DOHH2 (cell line): ENCODE results near the gene MICAL3.

ENCODE experiments used
- H3F3A ChIP-seq: fragments of 200-600 bp; sonication (generic), shearing (Covaris generic); 2 replicates; pipeline ENCODE4 v1.6.0; 2016; ENCODE audit warnings: antibody characterized with exemption, mild to moderate bottlenecking; ENCODE audit not compliant: control insufficient read depth, insufficient read depth
- H3K27ac ChIP-seq: fragments of 200-600 bp; sonication (generic); 2 replicates; pipeline ENCODE4 v1.5.1; 2014; ENCODE audit warnings: low read depth, mild to moderate bottlenecking, low read length, moderate library complexity
- H3K27me3 ChIP-seq: fragments of 200-600 bp; sonication (generic); 2 replicates; pipeline ENCODE4 v1.6.1; 2014; ENCODE audit warnings: mild to moderate bottlenecking, low read length, mixed read lengths; ENCODE audit not compliant: control insufficient read depth
- H3K36me3 ChIP-seq: fragments of 200-600 bp; sonication (generic); 2 replicates; pipeline ENCODE4 v1.6.1; 2014; ENCODE audit warnings: mild to moderate bottlenecking, low read length, moderate library complexity, mixed read lengths; ENCODE audit not compliant: control insufficient read depth
- H3K4me1 ChIP-seq: fragments of 200-600 bp; sonication (generic); 2 replicates; pipeline ENCODE4 v1.6.1; 2014; ENCODE audit warnings: mild to moderate bottlenecking, low read length, mixed read lengths; ENCODE audit not compliant: control insufficient read depth
- H3K4me2 ChIP-seq: fragments of 200-600 bp; sonication (generic); 2 replicates; pipeline ENCODE4 v1.6.0; 2014; ENCODE audit warnings: mild to moderate bottlenecking, low read length, moderate library complexity
- H3K4me3 ChIP-seq: fragments of 200-600 bp; sonication (generic); 2 replicates; pipeline ENCODE4 v1.5.1; 2014; ENCODE audit warnings: mild to moderate bottlenecking, low read length, mixed read lengths
- H3K79me2 ChIP-seq: fragments of 200-600 bp; sonication (generic); 2 replicates; pipeline ENCODE4 v1.6.1; 2014; ENCODE audit warnings: mild to moderate bottlenecking, low read length, mixed read lengths; ENCODE audit not compliant: control insufficient read depth
- H3K9me2 ChIP-seq: fragments of 200-600 bp; sonication (generic); replicated peaks from 2 replicates; pipeline ENCODE4 v1.6.1; 2014; ENCODE audit warnings: mild to moderate bottlenecking, low read length, mixed read lengths; ENCODE audit not compliant: control insufficient read depth
- H3K9me3 ChIP-seq: fragments of 200-600 bp; sonication (generic); 2 replicates; pipeline ENCODE4 v1.6.1; 2014; ENCODE audit warnings: antibody characterized with exemption, low read length, mixed read lengths; ENCODE audit not compliant: control insufficient read depth, insufficient read depth
- H4K20me1 ChIP-seq: fragments of 200-600 bp; sonication (generic); 2 replicates; pipeline ENCODE4 v1.6.0; 2014; ENCODE audit warnings: low read depth, mild to moderate bottlenecking, antibody characterized with exemption, low read length, moderate library complexity; ENCODE audit not compliant: control insufficient read depth, insufficient read depth
- CTCF ChIP-seq: fragments of 200-600 bp; sonication (generic); IDR thresholded peaks from one replicate; pipeline ENCODE4 v1.5.1; 2014; ENCODE audit warnings: antibody characterized with exemption, mild to moderate bottlenecking, low read depth, low read length; ENCODE audit not compliant: poor library complexity, severe bottlenecking
- EZH2phosphoT487 ChIP-seq: fragments of 200-600 bp; sonication (generic); IDR thresholded peaks from 2 replicates; pipeline ENCODE4 v1.6.1; 2017; ENCODE audit warnings: borderline replicate concordance, mild to moderate bottlenecking, antibody characterized with exemption, low read length, moderate library complexity, mixed read lengths

The MICAL3 gene

GRCh38 chr22:17968126-17968525 lies 56.2 kb downstream of the MICAL3 start:
- peaks cover 62% of the 10 kb centered on the region for H4K20me1 ChIP-seq
- no peaks in the 10 kb centered on the region for H3K9me2 ChIP-seq
- H3K36me3 ChIP-seq, result peaks cover 13% of the 10 kb centered on the region; the same call in 1 of the 2 replicates
- no peaks in the 10 kb centered on the region for H3K27me3 ChIP-seq
- H3F3A ChIP-seq, result peaks cover 4% of the 10 kb centered on the region; the same call in 1 of the 2 replicates
- peaks cover 94% of the 10 kb centered on the region for H3K79me2 ChIP-seq
- no peak overlapping the region for H3K4me2 ChIP-seq
- no peak for TF ChIP-seq EZH2phosphoT487
- no peak for TF ChIP-seq CTCF
- H3K4me3 ChIP-seq, result no peak overlapping the region
- peaks cover 64% of the 10 kb centered on the region for H3K4me1 ChIP-seq
- no peaks in the 10 kb centered on the region for H3K9me3 ChIP-seq
- no peak overlapping the region for H3K27ac ChIP-seq

GRCh38 chr22:17966403-17966717 lies 58.0 kb downstream of the MICAL3 start:
- no peak overlapping the region for H3K27ac ChIP-seq
- peaks cover 58% of the 10 kb centered on the region for H3K4me1 ChIP-seq
- peaks cover 4% of the 10 kb centered on the region; the same call in 1 of the 2 replicates for H3F3A ChIP-seq
- H3K9me2 ChIP-seq, result no peaks in the 10 kb centered on the region
- H3K4me3 ChIP-seq, result no peak overlapping the region
- H3K27me3 ChIP-seq, result no peaks in the 10 kb centered on the region
- TF ChIP-seq EZH2phosphoT487 (no peak), CTCF (no peak)
- peaks cover 66% of the 10 kb centered on the region for H4K20me1 ChIP-seq
- H3K4me2 ChIP-seq, result peak overlapping the region; percentile 52; the same call in 1 of the 2 replicates
- peaks cover 94% of the 10 kb centered on the region for H3K79me2 ChIP-seq
- peaks cover 13% of the 10 kb centered on the region; the same call in 1 of the 2 replicates for H3K36me3 ChIP-seq
- H3K9me3 ChIP-seq, result no peaks in the 10 kb centered on the region

- Histone ChIP-seq H3K4me3 (peak overlapping the region; percentile 30), H3K9me2 (no peaks in the 10 kb centered on the region), H3K79me2 (peaks cover 94% of the 10 kb centered on the region), H3K27ac (peak overlapping the region; percentile 31; the same call in 1 of the 2 replicates), H3K4me2 (peak overlapping the region; percentile 52), H3K27me3 (no peaks in the 10 kb centered on the region), H4K20me1 (peaks cover 64% of the 10 kb centered on the region), H3K36me3 (peaks cover 13% of the 10 kb centered on the region; the same call in 1 of the 2 replicates), H3F3A (peaks cover 4% of the 10 kb centered on the region; the same call in 1 of the 2 replicates), H3K4me1 (peaks cover 52% of the 10 kb centered on the region), H3K9me3 (no peaks in the 10 kb centered on the region)
- TF ChIP-seq CTCF, result no peak
- no peak for TF ChIP-seq EZH2phosphoT487
These were observed 58.6 kb downstream of the MICAL3 start for GRCh38 chr22:17965538-17966402.
